MM.1S (cell line): ENCODE data around the gene HS3ST1.

Source experiments
- DNase-seq: peaks from one replicate; pipeline ENCODE4 v3.0.0-alpha.2; 2015
- H2AFZ ChIP-seq: fragments of 300-600 bp; sonication (generic); 2 replicates; pipeline ENCODE4 v1.6.0; 2016; ENCODE audit warnings: antibody characterized with exemption, low read length
- H3F3A ChIP-seq: fragments of 300-600 bp; sonication (generic); 2 replicates; pipeline ENCODE4 v1.6.1; 2016; ENCODE audit warnings: mild to moderate bottlenecking, antibody characterized with exemption, low read length, moderate library complexity, mixed read lengths; ENCODE audit not compliant: insufficient read depth
- H3K27ac ChIP-seq: fragments of 300-600 bp; sonication (generic); 2 replicates; pipeline ENCODE4 v1.5.1; 2016; ENCODE audit warnings: mild to moderate bottlenecking, low read length
- H3K27me3 ChIP-seq: fragments of 300-600 bp; sonication (generic); replicated peaks from 2 replicates; pipeline ENCODE4 v1.6.0; 2016; ENCODE audit warnings: low read length; ENCODE audit not compliant: insufficient read depth
- H3K36me3 ChIP-seq: fragments of 300-600 bp; sonication (generic); replicated peaks from 2 replicates; pipeline ENCODE4 v1.6.1; 2016; ENCODE audit warnings: mild to moderate bottlenecking, low read length, mixed read lengths; ENCODE audit not compliant: insufficient read depth
- H3K4me1 ChIP-seq: fragments of 300-600 bp; sonication (generic); 2 replicates; pipeline ENCODE4 v1.6.1; 2016; ENCODE audit warnings: low read length, mixed read lengths
- H3K4me2 ChIP-seq: fragments of 300-600 bp; sonication (generic); 2 replicates; pipeline ENCODE4 v1.6.0; 2016; ENCODE audit warnings: low read depth, low read length
- H3K4me3 ChIP-seq: fragments of 300-600 bp; sonication (generic); 2 replicates; pipeline ENCODE4 v1.5.1; 2016; ENCODE audit warnings: low read length, mixed read lengths
- H3K79me2 ChIP-seq: fragments of 300-600 bp; sonication (generic); 2 replicates; pipeline ENCODE4 v1.6.1; 2016; ENCODE audit warnings: mixed run types, low read length, mixed read lengths
- H3K9ac ChIP-seq: fragments of 300-600 bp; sonication (generic); 2 replicates; pipeline ENCODE4 v1.6.1; 2016; ENCODE audit warnings: low read length, mixed read lengths
- H3K9me2 ChIP-seq: fragments of 300-600 bp; sonication (generic); replicated peaks from 2 replicates; pipeline ENCODE4 v1.6.1; 2016; ENCODE audit warnings: mild to moderate bottlenecking, low read length, mixed read lengths; ENCODE audit not compliant: insufficient read depth
- H3K9me3 ChIP-seq: fragments of 300-600 bp; sonication (generic); replicated peaks from 2 replicates; pipeline ENCODE4 v1.6.1; 2016; ENCODE audit warnings: mild to moderate bottlenecking, low read length, mixed read lengths; ENCODE audit not compliant: insufficient read depth
- H4K20me1 ChIP-seq: fragments of 300-600 bp; sonication (generic); 2 replicates; pipeline ENCODE4 v1.6.1; 2016; ENCODE audit warnings: mild to moderate bottlenecking, low read length, moderate library complexity, mixed read lengths; ENCODE audit not compliant: insufficient read depth
- CTCF ChIP-seq: fragments of 300-600 bp; sonication (generic); IDR thresholded peaks from 2 replicates; pipeline ENCODE4 v1.5.1; 2016; ENCODE audit warnings: antibody characterized with exemption, low read length, mixed read lengths
- EZH2 ChIP-seq: fragments of 300-600 bp; sonication (generic); optimal IDR thresholded peaks from 2 replicates; pipeline ENCODE3; 2017; ENCODE audit warnings: low read depth, mild to moderate bottlenecking, antibody characterized with exemption, low read length, mixed read lengths
- EZH2phosphoT487 ChIP-seq: fragments of 300-600 bp; sonication (generic); IDR thresholded peaks from 2 replicates; pipeline ENCODE4 v1.6.1; 2018; ENCODE audit warnings: antibody characterized with exemption, low read length

HS3ST1 gene

GRCh38 chr4:11344916-11345315, 83.8 kb downstream of the HS3ST1 start:
- no peaks in the 10 kb centered on the region for H3K4me1 ChIP-seq
- no peak for DNase-seq
- H3F3A ChIP-seq: no peaks in the 10 kb centered on the region
- no peaks in the 10 kb centered on the region for H3K9me3 ChIP-seq
- H3K4me3 ChIP-seq: no peak overlapping the region
- H2AFZ ChIP-seq: no peak overlapping the region
- H3K9ac ChIP-seq: no peak overlapping the region
- H3K79me2 ChIP-seq: no peaks in the 10 kb centered on the region
- no peaks in the 10 kb centered on the region for H3K27me3 ChIP-seq
- no peaks in the 10 kb centered on the region for H4K20me1 ChIP-seq
- H3K9me2 ChIP-seq: no peaks in the 10 kb centered on the region
- no peak overlapping the region for H3K4me2 ChIP-seq
- H3K27ac ChIP-seq: no peak overlapping the region
- no peak for TF ChIP-seq EZH2
- no peak for TF ChIP-seq CTCF
- no peak for TF ChIP-seq EZH2phosphoT487
- no peaks in the 10 kb centered on the region for H3K36me3 ChIP-seq

DNA sequence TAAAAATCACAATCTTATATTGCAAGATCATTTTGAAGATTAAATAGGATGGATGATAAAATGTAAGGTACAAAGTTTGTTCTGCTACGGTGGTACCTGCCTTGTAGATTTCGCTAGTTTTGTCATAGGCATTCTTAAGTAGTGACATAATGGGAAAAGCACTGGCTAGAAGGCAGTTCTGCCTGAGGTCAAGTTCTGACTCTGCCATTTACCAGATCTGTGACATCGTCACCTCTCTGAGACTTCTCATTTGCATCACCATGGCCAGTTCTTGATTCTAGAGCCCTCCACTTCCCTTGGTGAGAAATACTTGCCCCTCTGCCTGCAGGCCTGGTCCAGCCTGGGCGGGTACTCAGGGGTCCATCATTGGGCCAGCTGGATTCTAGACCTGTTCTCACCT, 85.2 kb downstream of the HS3ST1 start:
- DNase-seq: no peak
- H2AFZ ChIP-seq: no peak overlapping the region
- H3K9me3 ChIP-seq: no peaks in the 10 kb centered on the region
- H3K4me1 ChIP-seq: peaks cover 11% of the 10 kb centered on the region; the same call in 1 of the 2 replicates
- no peaks in the 10 kb centered on the region for H3K36me3 ChIP-seq
- H3F3A ChIP-seq: no peaks in the 10 kb centered on the region
- H3K4me2 ChIP-seq: no peak overlapping the region
- no peaks in the 10 kb centered on the region for H3K79me2 ChIP-seq
- H3K27me3 ChIP-seq: no peaks in the 10 kb centered on the region
- no peaks in the 10 kb centered on the region for H4K20me1 ChIP-seq
- H3K4me3 ChIP-seq: no peak overlapping the region
- H3K9ac ChIP-seq: no peak overlapping the region
- TF ChIP-seq EZH2 (no peak), EZH2phosphoT487 (no peak), CTCF (no peak)
- no peak overlapping the region for H3K27ac ChIP-seq
- H3K9me2 ChIP-seq: no peaks in the 10 kb centered on the region
